ENCODE results near the gene ABI2.

GRCh38 chr2:203490391-203490790, 162.2 kb downstream of the ABI2 start:
- no peak for TF ChIP-seq CTCF (IDR thresholded peaks at IDR 0.05 in 4 of 5, conservative IDR thresholded peaks at IDR 0.05 in 1 of 5)
- no peak for TF ChIP-seq POLR2A (IDR thresholded peaks at IDR 0.05)

Measured in gastrocnemius medialis (tissue), 4 donors.